Measurements from ENCODE around the gene UTP25.

The UTP25 gene

GRCh38 chr1:209863766-209864485, 36.2 kb downstream of the UTP25 start:
- Histone ChIP-seq H3K27me3 (ENCODE audit: control insufficient read depth, low read length) (peaks cover 3% of the 10 kb centered on the region; the same call in 1 of the 2 replicates), H3K9me2 (replicated peaks; ENCODE audit: control insufficient read depth, low read length) (no peaks in the 10 kb centered on the region), H3K4me3 (ENCODE audit: low read length) (no peak overlapping the region), H3K9me3 (ENCODE audit: control insufficient read depth, insufficient read depth, low read length) (no peaks in the 10 kb centered on the region), H3K27ac (ENCODE audit: low read depth, low read length) (no peak overlapping the region), H3K36me3 (ENCODE audit: control insufficient read depth, low read length) (no peaks in the 10 kb centered on the region), H3K4me2 (ENCODE audit: low read length) (no peak overlapping the region), H4K20me1 (ENCODE audit: control insufficient read depth, insufficient read depth, low read depth, low read length) (no peaks in the 10 kb centered on the region), H3F3A (ENCODE audit: control insufficient read depth, insufficient read depth) (no peaks in the 10 kb centered on the region), H3K4me1 (ENCODE audit: control insufficient read depth, low read length) (no peaks in the 10 kb centered on the region), H3K79me2 (ENCODE audit: control insufficient read depth, low read length) (no peaks in the 10 kb centered on the region)
- no peak for TF ChIP-seq EZH2phosphoT487 (IDR thresholded peaks at IDR 0.05; ENCODE audit: borderline replicate concordance, low read length)
- TF ChIP-seq, protein P1, sequence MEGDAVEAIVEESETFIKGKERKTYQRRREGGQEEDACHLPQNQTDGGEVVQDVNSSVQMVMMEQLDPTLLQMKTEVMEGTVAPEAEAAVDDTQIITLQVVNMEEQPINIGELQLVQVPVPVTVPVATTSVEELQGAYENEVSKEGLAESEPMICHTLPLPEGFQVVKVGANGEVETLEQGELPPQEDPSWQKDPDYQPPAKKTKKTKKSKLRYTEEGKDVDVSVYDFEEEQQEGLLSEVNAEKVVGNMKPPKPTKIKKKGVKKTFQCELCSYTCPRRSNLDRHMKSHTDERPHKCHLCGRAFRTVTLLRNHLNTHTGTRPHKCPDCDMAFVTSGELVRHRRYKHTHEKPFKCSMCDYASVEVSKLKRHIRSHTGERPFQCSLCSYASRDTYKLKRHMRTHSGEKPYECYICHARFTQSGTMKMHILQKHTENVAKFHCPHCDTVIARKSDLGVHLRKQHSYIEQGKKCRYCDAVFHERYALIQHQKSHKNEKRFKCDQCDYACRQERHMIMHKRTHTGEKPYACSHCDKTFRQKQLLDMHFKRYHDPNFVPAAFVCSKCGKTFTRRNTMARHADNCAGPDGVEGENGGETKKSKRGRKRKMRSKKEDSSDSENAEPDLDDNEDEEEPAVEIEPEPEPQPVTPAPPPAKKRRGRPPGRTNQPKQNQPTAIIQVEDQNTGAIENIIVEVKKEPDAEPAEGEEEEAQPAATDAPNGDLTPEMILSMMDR (IDR thresholded peaks at IDR 0.05; ENCODE audit: low read depth, low read length, poor library complexity, severe bottlenecking) = no peak

GRCh38 chr1:209866201-209866600, 38.4 kb downstream of the UTP25 start:
- Histone ChIP-seq H3K9me3 (ENCODE audit: control insufficient read depth, insufficient read depth, low read length) (no peaks in the 10 kb centered on the region), H3K79me2 (ENCODE audit: control insufficient read depth, low read length) (no peaks in the 10 kb centered on the region), H3K4me2 (ENCODE audit: low read length) (no peak overlapping the region), H3K27me3 (ENCODE audit: control insufficient read depth, low read length) (no peaks in the 10 kb centered on the region; the same call in 1 of the 2 replicates), H4K20me1 (ENCODE audit: control insufficient read depth, insufficient read depth, low read depth, low read length) (no peaks in the 10 kb centered on the region), H3K36me3 (ENCODE audit: control insufficient read depth, low read length) (no peaks in the 10 kb centered on the region), H3K27ac (ENCODE audit: low read depth, low read length) (no peak overlapping the region), H3K4me1 (ENCODE audit: control insufficient read depth, low read length) (no peaks in the 10 kb centered on the region), H3K9me2 (replicated peaks; ENCODE audit: control insufficient read depth, low read length) (no peaks in the 10 kb centered on the region), H3K4me3 (ENCODE audit: low read length) (no peak overlapping the region), H3F3A (ENCODE audit: control insufficient read depth, insufficient read depth) (no peaks in the 10 kb centered on the region)
- TF ChIP-seq EZH2phosphoT487 (IDR thresholded peaks at IDR 0.05; ENCODE audit: borderline replicate concordance, low read length) = no peak
- TF ChIP-seq, protein P1 (IDR thresholded peaks at IDR 0.05; ENCODE audit: low read depth, low read length, poor library complexity, severe bottlenecking) = no peak

- Histone ChIP-seq H3K9me2 (replicated peaks; ENCODE audit: control insufficient read depth, low read length) (no peaks in the 10 kb centered on the region), H3K9me3 (ENCODE audit: control insufficient read depth, insufficient read depth, low read length) (no peaks in the 10 kb centered on the region), H3K27me3 (ENCODE audit: control insufficient read depth, low read length) (no peaks in the 10 kb centered on the region; the same call in 1 of the 2 replicates), H3K4me2 (ENCODE audit: low read length) (no peak overlapping the region), H3F3A (ENCODE audit: control insufficient read depth, insufficient read depth) (no peaks in the 10 kb centered on the region), H3K27ac (ENCODE audit: low read depth, low read length) (no peak overlapping the region), H3K4me1 (ENCODE audit: control insufficient read depth, low read length) (no peaks in the 10 kb centered on the region), H3K36me3 (ENCODE audit: control insufficient read depth, low read length) (no peaks in the 10 kb centered on the region), H3K4me3 (ENCODE audit: low read length) (no peak overlapping the region), H4K20me1 (ENCODE audit: control insufficient read depth, insufficient read depth, low read depth, low read length) (no peaks in the 10 kb centered on the region), H3K79me2 (ENCODE audit: control insufficient read depth, low read length) (no peaks in the 10 kb centered on the region)
- TF ChIP-seq, protein P1 (IDR thresholded peaks at IDR 0.05; ENCODE audit: low read depth, low read length, poor library complexity, severe bottlenecking) = no peak
- no peak for TF ChIP-seq EZH2phosphoT487 (IDR thresholded peaks at IDR 0.05; ENCODE audit: borderline replicate concordance, low read length)
These were observed 41.7 kb downstream of the UTP25 start for GRCh38 chr1:209869291-209870149.
